Body of pancreas (tissue), 4 donors: Measurements from ENCODE around the gene GPAM.

Experiments
- CTCF ChIP-seq, 7 experiments: fragments of 450-650 bp in 4 of 7; fragments of 200-600 bp in 3 of 7; sonication (generic) in 3 of 7; IDR thresholded peaks; one replicate each; pipeline ENCODE4 v1.5.1; 2016 to 2019; ENCODE audit warnings: antibody characterized with exemption in 7 of 7
- POLR2A ChIP-seq, 3 donors: fragments of 450-650 bp; IDR thresholded peaks; one replicate each; pipeline ENCODE4 v1.6.1; 2016; ENCODE audit warnings: antibody characterized with exemption in 3 of 3, mild to moderate bottlenecking in 2 of 3

DNA sequence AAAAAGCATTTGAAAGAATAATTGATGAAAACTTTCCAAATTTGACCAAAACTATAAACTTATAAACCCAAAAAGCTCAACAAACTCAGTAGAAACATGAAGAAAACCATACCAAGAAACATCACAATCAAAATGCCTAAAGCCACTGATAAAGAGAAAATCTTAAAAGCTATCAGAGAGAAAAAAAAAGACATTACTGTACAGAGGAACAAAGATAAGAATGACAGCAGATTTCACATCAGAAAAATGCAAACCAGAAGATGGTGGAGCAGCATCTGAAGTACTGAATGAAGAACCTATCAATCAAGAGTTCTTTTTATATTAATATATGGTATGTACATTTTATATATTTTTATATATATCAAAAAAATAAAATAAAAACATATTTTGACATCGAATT, 2.4 kb upstream of the GPAM start:
- TF ChIP-seq CTCF (IDR thresholded peaks at IDR 0.05) (no peak), POLR2A (IDR thresholded peaks at IDR 0.05) (no peak)
